Measurements from ENCODE around the gene ZDHHC8. TPM values are rescaled to one million over a fixed set of nuclear protein-coding genes. Genes with fewer than 3 reads are reported as not detected.

Gene ZDHHC8
- total RNA-seq, 1 experiment from 2014 or later, result 89.3 TPM

DNA sequence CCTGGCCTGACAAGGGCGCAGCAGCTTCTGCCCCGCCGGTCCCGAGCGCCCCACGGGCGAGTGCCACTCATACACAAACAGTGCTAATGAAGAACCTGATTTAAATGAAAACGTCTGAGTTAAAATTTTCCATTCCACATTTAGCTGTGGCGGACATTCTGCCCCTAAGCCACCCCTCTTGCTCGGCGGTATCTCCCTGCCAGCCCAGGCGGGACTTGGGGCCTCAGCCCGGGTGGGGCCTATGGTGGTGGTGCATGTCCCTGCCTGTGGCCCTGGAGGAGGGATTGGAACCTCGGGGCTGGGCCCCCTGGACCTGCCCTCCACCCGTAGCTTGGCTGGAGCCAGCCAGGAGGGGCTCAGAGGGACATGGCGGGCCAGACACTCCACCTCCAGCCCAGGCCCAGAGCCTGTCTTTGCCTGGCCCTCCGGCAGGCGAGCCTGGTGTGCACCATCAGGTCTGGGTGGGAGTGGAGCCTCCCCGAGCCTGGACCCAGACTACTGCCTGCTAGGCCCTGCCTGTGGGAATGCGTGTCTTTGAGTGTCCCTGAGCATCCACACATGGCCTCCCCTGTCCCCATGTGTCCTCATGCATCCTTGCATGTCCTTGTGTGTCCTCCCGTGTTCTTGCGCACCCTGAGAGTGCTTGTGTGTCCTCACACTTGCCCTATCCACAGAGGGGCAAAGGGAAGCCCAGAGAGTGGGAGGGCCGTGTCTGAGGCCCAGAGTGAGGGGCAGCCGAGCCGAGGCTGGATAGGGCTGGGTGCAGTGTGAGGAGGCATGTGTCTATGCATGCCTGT, 4.4 kb downstream of the ZDHHC8 start:
- H3K79me2 ChIP-seq (ENCODE audit: insufficient read depth, low read length), result peaks cover 81% of the 10 kb centered on the region
- no peaks in the 10 kb centered on the region for H4K20me1 ChIP-seq (ENCODE audit: insufficient read depth)
- intact Hi-C loops (cut with micrococcal nuclease), result no loop called here
- peaks cover 0 to 12% of the 10 kb centered on the region in 2 experiments; a peak in 1 of 4 replicates for H3K36me3 ChIP-seq (ENCODE audit: control insufficient read depth in 1 of 2, insufficient read depth in 2 of 2, low read length in 2 of 2)
- POLR2A ChIA-PET, result no interaction called here
- no peak for TF ChIP-seq RAD21 (IDR thresholded peaks at IDR 0.05; ENCODE audit: low read depth)
- no peak for TF ChIP-seq CEBPB (IDR thresholded peaks at IDR 0.05; ENCODE audit: low read depth)
- TF ChIP-seq ZNF274 (IDR thresholded peaks at IDR 0.05; ENCODE audit: low read depth, low read length), result no peak
- TF ChIP-seq, protein P1, sequence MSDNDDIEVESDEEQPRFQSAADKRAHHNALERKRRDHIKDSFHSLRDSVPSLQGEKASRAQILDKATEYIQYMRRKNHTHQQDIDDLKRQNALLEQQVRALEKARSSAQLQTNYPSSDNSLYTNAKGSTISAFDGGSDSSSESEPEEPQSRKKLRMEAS (IDR thresholded peaks at IDR 0.05), result no peak
- TF ChIP-seq YY1 (IDR thresholded peaks at IDR 0.05; ENCODE audit: extremely low read depth, insufficient replicate concordance, low read depth, low read length), result no peak
- H3K4me2 ChIP-seq (ENCODE audit: low read length), result no peak overlapping the region
- no TSS peak for BruUV-seq (replicated peaks)
- no peak overlapping the region for H3K4me3 ChIP-seq (replicated peaks in 1 of 2; ENCODE audit: low read depth in 1 of 2, low read length in 2 of 2)
- no peak overlapping the region for H3K9ac ChIP-seq (ENCODE audit: low read length)
- DNase-seq (ENCODE audit: low read depth, low spot score) (no peak), ATAC-seq (no peak)
- H2AFZ ChIP-seq (ENCODE audit: low read depth, low read length, poor library complexity, severe bottlenecking), result no peak overlapping the region
- H3K27me3 ChIP-seq (ENCODE audit: insufficient read depth, low read length), result no peaks in the 10 kb centered on the region
- H3K9me2 ChIP-seq (ENCODE audit: insufficient read depth), result no peaks in the 10 kb centered on the region
- H3K27ac ChIP-seq (ENCODE audit: low read depth, low read length), result peak overlapping the region; percentile 22; the same call in 1 of the 2 replicates
- RAD21 ChIA-PET (ENCODE audit: low non-redundant PET in 1 of 2, low total read pairs in 2 of 2, uncharacterized antibody in 2 of 2, unreplicated experiment in 2 of 2), result no interaction called here
- peaks cover 12 to 30% of the 10 kb centered on the region in 2 experiments; a peak in 3 of 4 replicates for H3K4me1 ChIP-seq (ENCODE audit: control insufficient read depth in 1 of 2, insufficient read depth in 2 of 2, low read length in 2 of 2)
- H3K9me3 ChIP-seq (ENCODE audit: control insufficient read depth in 1 of 2, insufficient read depth in 1 of 2, low read depth in 1 of 2, low read length in 2 of 2), result no peaks in the 10 kb centered on the region
- CTCF ChIA-PET, result no interaction called here

DNA sequence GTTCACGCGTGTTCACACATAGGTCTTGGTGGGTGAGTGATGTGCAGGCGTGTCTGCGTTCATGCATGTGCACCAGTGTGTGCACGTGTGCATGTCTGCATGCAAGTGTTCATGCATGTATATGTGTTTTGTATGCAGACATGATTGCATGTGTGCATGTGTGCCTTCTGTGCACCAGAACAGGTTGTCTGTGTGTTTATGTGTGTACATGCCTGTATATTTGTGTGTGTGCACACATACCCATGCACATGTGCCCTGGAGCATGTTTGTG, 4.9 kb downstream of the ZDHHC8 start:
- CTCF ChIA-PET, result no interaction called here
- H4K20me1 ChIP-seq (ENCODE audit: insufficient read depth), result no peaks in the 10 kb centered on the region
- H3K4me2 ChIP-seq (ENCODE audit: low read length), result no peak overlapping the region
- no TSS peak for BruUV-seq (replicated peaks)
- H3K4me3 ChIP-seq (replicated peaks in 1 of 2; ENCODE audit: low read depth in 1 of 2, low read length in 2 of 2), result no peak overlapping the region
- peaks cover 3 to 12% of the 10 kb centered on the region in 2 experiments; a peak in 1 of 4 replicates for H3K36me3 ChIP-seq (ENCODE audit: control insufficient read depth in 1 of 2, insufficient read depth in 2 of 2, low read length in 2 of 2)
- H3K79me2 ChIP-seq (ENCODE audit: insufficient read depth, low read length), result peaks cover 81% of the 10 kb centered on the region
- H2AFZ ChIP-seq (ENCODE audit: low read depth, low read length, poor library complexity, severe bottlenecking), result no peak overlapping the region
- no peaks in the 10 kb centered on the region for H3K9me2 ChIP-seq (ENCODE audit: insufficient read depth)
- RAD21 ChIA-PET (ENCODE audit: low non-redundant PET in 1 of 2, low total read pairs in 2 of 2, uncharacterized antibody in 2 of 2, unreplicated experiment in 2 of 2), result no interaction called here
- no peaks in the 10 kb centered on the region for H3K27me3 ChIP-seq (ENCODE audit: insufficient read depth, low read length)
- DNase-seq (ENCODE audit: low read depth, low spot score), result no peak
- POLR2A ChIA-PET, result no interaction called here
- intact Hi-C loops (cut with micrococcal nuclease), result no loop called here
- peaks cover 12 to 30% of the 10 kb centered on the region in 2 experiments; a peak in 3 of 4 replicates for H3K4me1 ChIP-seq (ENCODE audit: control insufficient read depth in 1 of 2, insufficient read depth in 2 of 2, low read length in 2 of 2)
- no peak overlapping the region; the same call in 1 of the 2 replicates for H3K27ac ChIP-seq (ENCODE audit: low read depth, low read length)
- ATAC-seq, result no peak
- no peak overlapping the region for H3K9ac ChIP-seq (ENCODE audit: low read length)
- H3K9me3 ChIP-seq (ENCODE audit: control insufficient read depth in 1 of 2, insufficient read depth in 1 of 2, low read depth in 1 of 2, low read length in 2 of 2), result no peaks in the 10 kb centered on the region
- TF ChIP-seq YY1 (IDR thresholded peaks at IDR 0.05; ENCODE audit: extremely low read depth, insufficient replicate concordance, low read depth, low read length) (no peak), EZH2phosphoT487 (IDR thresholded peaks at IDR 0.05; ENCODE audit: borderline replicate concordance) (no peak), EGR1 (IDR thresholded peaks at IDR 0.05; ENCODE audit: low read depth) (no peak), JUND (IDR thresholded peaks at IDR 0.05) (no peak), CBX3 (IDR thresholded peaks at IDR 0.05; ENCODE audit: low read depth) (no peak), FOSL1 (IDR thresholded peaks at IDR 0.05; ENCODE audit: low read depth) (no peak), ZFX (IDR thresholded peaks at IDR 0.05) (no peak), ELF1 (IDR thresholded peaks at IDR 0.05; ENCODE audit: borderline replicate concordance, low read depth) (no peak), CEBPB (IDR thresholded peaks at IDR 0.05; ENCODE audit: low read depth) (no peak)
- TF ChIP-seq, protein P2, sequence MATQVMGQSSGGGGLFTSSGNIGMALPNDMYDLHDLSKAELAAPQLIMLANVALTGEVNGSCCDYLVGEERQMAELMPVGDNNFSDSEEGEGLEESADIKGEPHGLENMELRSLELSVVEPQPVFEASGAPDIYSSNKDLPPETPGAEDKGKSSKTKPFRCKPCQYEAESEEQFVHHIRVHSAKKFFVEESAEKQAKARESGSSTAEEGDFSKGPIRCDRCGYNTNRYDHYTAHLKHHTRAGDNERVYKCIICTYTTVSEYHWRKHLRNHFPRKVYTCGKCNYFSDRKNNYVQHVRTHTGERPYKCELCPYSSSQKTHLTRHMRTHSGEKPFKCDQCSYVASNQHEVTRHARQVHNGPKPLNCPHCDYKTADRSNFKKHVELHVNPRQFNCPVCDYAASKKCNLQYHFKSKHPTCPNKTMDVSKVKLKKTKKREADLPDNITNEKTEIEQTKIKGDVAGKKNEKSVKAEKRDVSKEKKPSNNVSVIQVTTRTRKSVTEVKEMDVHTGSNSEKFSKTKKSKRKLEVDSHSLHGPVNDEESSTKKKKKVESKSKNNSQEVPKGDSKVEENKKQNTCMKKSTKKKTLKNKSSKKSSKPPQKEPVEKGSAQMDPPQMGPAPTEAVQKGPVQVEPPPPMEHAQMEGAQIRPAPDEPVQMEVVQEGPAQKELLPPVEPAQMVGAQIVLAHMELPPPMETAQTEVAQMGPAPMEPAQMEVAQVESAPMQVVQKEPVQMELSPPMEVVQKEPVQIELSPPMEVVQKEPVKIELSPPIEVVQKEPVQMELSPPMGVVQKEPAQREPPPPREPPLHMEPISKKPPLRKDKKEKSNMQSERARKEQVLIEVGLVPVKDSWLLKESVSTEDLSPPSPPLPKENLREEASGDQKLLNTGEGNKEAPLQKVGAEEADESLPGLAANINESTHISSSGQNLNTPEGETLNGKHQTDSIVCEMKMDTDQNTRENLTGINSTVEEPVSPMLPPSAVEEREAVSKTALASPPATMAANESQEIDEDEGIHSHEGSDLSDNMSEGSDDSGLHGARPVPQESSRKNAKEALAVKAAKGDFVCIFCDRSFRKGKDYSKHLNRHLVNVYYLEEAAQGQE (IDR thresholded peaks at IDR 0.05; ENCODE audit: low read depth), result no peak
- TF ChIP-seq, protein P3, sequence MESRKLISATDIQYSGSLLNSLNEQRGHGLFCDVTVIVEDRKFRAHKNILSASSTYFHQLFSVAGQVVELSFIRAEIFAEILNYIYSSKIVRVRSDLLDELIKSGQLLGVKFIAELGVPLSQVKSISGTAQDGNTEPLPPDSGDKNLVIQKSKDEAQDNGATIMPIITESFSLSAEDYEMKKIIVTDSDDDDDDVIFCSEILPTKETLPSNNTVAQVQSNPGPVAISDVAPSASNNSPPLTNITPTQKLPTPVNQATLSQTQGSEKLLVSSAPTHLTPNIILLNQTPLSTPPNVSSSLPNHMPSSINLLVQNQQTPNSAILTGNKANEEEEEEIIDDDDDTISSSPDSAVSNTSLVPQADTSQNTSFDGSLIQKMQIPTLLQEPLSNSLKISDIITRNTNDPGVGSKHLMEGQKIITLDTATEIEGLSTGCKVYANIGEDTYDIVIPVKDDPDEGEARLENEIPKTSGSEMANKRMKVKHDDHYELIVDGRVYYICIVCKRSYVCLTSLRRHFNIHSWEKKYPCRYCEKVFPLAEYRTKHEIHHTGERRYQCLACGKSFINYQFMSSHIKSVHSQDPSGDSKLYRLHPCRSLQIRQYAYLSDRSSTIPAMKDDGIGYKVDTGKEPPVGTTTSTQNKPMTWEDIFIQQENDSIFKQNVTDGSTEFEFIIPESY (IDR thresholded peaks at IDR 0.05; ENCODE audit: extremely low read depth, insufficient replicate concordance, low read length), result no peak
- TF ChIP-seq, protein P4, sequence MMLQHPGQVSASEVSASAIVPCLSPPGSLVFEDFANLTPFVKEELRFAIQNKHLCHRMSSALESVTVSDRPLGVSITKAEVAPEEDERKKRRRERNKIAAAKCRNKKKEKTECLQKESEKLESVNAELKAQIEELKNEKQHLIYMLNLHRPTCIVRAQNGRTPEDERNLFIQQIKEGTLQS (IDR thresholded peaks at IDR 0.05), result no peak

All from HCT116 (cell line).